ENCODE measurements around the gene OGA.

Gene OGA

DNA sequence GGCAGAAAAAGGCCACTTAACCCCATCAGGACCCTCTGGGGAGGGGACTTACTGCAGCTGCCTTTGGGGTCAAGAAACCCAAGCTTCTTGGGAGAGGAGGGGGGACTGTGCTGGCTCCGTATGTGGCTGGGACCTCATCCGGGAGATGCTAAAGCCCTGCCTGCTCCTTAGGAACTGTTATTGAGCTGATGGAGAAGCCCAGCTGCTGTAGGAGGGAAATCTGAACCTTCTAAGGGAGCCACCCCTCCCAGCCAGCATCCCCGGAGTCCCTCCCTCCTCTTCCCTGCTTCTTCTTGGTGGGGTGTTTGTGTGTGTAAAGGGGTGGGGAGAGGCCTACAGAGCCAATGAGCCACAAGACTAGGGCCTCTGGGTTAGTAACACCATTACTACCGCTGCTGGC lies 17.1 kb upstream of the OGA start:
- no peak for DNase-seq (ENCODE audit: low read depth)

GRCh38 chr10:101834341-101834740 lies 16.1 kb upstream of the OGA start:
- DNase-seq (ENCODE audit: low read depth), result no peak

GRCh38 chr10:101833466-101833865 lies 15.2 kb upstream of the OGA start:
- no peak for DNase-seq (ENCODE audit: low read depth)

DNA sequence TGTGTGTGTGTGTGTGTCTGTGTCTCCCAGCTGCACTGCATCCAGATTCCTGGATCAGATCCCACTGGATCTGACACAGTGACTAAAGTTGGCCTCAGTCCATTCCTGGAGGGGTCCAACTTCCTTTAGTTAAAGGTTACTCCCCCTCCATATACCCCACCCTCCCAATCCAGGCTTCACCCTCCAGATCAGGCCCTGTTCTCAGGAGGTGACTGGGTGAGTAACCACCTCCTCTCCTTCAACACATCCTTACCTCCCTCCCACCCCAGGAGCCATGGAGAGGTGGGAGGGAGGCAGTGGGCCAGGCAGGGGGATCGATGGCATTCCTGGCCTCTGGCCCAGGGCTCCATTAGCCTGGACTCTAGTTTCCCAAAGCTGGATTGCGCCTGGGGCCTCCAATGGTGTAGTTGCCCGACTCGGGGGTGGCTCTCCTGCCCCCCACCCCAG lies 14.1 kb upstream of the OGA start:
- DNase-seq (ENCODE audit: low read depth), result no peak

DNA sequence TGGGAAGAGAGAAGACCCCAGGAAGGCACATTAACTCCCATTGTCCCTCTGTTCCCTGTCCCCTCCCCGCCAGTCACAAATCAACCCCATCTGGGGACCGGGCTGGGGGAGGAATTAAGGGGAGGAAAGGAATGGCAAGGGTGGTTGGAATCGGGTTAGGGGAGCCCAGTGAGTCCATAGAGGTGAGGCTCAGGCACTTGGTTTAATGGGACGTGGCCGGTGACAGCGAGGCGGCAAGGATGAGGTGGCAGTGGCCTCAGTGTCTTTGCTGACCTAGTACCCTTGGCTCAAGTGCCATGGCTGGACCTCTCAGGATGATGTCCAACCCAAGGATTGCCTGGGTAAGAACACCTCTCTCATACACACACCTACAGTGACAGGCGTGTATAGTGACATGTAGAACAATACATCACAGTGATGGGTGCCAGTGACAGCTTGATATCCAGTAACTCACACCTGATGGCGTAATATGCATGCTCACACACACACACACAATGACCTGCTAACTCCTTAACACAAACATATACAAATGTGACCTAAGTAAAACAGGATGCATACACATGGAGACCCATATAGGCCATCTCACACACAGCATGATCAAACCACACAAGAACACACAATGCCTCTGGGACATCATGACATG lies 13.0 kb upstream of the OGA start:
- DNase-seq (ENCODE audit: low read depth), result no peak

GRCh38 chr10:101830322-101831168 lies 12.3 kb upstream of the OGA start:
- peak; percentile 64 for DNase-seq (ENCODE audit: low read depth)

GRCh38 chr10:101829561-101830315 lies 11.5 kb upstream of the OGA start:
- DNase-seq (ENCODE audit: low read depth), result no peak

GRCh38 chr10:101828766-101829551 lies 10.7 kb upstream of the OGA start:
- DNase-seq (ENCODE audit: low read depth), result no peak

DNA sequence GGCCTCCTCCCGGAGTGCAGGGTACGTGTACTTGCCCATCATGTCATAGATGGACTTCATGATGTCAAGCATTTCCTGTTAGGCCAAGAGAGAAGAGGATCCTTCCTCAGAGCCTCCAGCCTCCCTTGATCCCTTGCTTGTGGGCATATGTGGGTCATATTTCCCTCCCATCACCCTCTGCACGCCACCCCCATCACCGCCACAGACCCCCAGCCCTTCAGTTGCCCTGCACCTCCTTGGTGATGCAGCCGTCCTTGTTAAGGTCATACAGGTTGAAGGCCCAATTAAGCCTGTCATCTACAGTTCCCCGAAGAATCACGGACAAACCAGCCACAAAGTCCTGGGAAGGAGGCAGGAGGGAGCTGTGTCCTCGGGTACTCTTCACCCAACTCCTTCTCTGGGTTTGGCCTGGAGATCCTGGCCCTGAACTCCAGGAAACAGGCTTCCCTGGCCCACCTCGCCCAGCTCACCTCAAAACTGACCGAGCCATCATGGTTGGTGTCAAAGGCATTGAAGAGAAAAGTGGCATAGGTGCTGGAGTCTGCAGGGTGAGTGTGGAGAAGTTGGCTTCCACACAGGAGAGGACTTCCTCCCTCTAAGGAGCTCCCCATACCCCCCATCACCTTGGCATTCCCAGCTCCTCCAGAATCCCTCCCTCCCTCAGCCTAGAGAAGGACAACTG lies 9.8 kb upstream of the OGA start:
- DNase-seq (ENCODE audit: low read depth), result no peak

GRCh38 chr10:101826852-101827434 lies 8.7 kb upstream of the OGA start:
- no peak for DNase-seq (ENCODE audit: low read depth)

GRCh38 chr10:101824736-101825135 lies 6.5 kb upstream of the OGA start:
- no peak for DNase-seq (ENCODE audit: low read depth)

GRCh38 chr10:101818872-101819633 lies 809 bp upstream of the OGA start:
- no peak for DNase-seq (ENCODE audit: low read depth)

DNA sequence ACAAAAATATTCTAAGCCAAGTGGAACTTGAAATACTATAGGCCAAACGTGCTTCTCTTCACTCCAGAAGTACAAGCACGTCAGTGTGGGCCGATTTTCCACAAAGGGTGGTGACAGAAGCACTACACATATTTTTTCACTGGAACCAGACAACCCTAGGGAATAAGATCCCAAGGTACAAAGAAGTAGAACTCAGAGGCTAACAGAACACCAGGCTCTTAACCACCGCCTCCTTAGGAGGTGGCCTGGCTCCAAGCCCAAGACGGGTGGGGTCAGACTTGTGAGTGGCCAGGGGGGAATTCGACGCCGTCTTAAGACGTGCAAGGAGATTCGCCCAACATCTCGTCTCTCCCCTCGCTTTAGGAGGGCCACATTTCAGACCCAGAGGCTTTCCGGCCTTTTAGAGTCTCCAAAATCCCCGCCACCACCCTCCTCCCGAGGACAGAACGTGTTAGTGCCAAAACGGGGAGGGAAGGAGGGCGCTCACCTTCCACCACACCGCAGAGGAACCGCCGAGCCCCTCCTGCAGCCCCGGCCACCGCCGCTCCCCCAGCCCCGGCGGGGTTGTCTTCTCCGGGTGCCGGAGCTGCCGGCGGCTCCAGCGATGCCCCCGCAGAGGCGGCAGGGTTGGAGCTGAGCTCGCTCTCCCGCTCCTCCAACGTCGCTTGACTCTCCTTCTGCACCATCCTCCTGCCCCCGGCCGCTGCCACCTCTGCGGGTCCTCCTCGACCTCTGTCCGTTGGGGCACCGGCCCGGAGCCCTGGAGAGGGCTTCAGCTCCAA lies 716 bp downstream of the OGA start:
- DNase-seq (ENCODE audit: low read depth), result no peak

- no peak for DNase-seq (ENCODE audit: low read depth)
Measured at GRCh38 chr10:101816913-101817336, 1.3 kb downstream of the OGA start.

DNA sequence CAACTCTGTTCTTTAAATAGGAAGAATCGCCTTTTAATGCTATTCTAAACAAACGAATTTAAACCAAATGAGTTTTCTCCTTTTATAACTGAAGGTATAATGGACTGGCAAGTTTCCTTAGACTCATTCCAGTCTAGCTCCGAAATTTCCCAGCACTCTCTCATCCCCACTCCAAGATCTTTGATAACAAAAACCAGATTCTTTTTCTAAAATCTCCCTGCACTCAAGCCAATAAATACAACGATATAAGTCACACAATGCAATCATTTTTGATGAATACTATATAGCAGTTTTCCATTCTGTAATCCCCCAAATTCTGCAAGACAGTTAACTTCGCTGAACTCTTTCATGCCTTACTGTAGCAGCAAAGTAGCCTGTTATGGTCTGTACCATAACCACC lies 1.9 kb downstream of the OGA start:
- no peak for DNase-seq (ENCODE audit: low read depth)

GRCh38 chr10:101814466-101815071 lies 3.7 kb downstream of the OGA start:
- no peak for DNase-seq (ENCODE audit: low read depth)

DNA sequence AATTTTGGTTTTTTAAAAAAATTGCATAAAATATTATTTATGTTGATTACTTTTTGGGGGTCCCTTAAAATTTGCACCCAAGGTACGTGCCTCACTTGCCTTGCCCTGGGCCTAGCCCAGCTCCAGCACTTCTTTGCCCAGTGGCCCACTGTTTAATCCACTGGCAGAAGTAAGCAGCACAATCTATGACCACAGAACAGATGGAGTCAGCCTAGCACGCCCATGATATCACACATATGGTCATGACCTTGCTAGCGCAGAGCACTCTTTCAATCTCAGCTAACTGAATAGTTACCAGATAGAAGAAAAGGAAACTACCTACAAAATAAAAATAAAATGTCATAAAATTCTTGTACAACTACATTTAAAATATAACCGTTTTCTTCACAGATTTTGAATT lies 5.6 kb downstream of the OGA start:
- no peak for DNase-seq (ENCODE audit: low read depth)

GRCh38 chr10:101807158-101807557 lies 11.1 kb downstream of the OGA start:
- DNase-seq (ENCODE audit: low read depth), result no peak

DNA sequence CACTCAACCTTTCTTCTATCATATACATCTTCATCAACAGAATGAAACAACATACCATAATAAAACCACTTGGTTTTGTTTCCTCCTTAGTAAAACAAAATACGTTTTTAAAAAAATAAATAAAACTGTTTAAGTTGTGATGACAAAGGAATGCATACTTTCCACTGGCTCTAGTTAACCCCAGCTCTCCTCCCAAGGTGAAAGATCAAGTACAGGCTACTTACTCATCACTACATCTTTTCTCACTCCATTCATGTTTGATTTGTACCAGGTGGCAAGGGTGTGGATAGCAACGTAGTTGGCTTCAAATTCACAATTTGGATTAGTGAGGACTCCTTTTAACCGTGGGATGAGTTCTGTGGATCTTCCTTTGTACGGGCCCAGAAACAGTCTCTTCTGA lies 14.7 kb downstream of the OGA start:
- no peak for DNase-seq (ENCODE audit: low read depth)
